GM12891 (cell line): ENCODE results near the gene ATP2B2.

Experiments used
- PAX5 ChIP-seq: IDR thresholded peaks from 2 replicates; pipeline ENCODE4 v1.6.1; 2011; ENCODE audit warnings: low read length, moderate library complexity, mild to moderate bottlenecking; ENCODE audit not compliant: insufficient read depth, severe bottlenecking
- POLR2A ChIP-seq: IDR thresholded peaks from 2 replicates; pipeline ENCODE4 v1.6.1; 2011; ENCODE audit warnings: low read depth, low read length, control low read depth
- POLR2AphosphoS5 ChIP-seq: IDR thresholded peaks from 2 replicates; pipeline ENCODE4 v1.6.1; 2011; ENCODE audit warnings: low read depth, low read length, control low read depth
- POU2F2 ChIP-seq: IDR thresholded peaks from 2 replicates; pipeline ENCODE4 v1.6.1; 2011; ENCODE audit warnings: low read depth, mild to moderate bottlenecking, control low read depth, low read length, moderate library complexity
- SPI1 ChIP-seq: IDR thresholded peaks from 2 replicates; pipeline ENCODE4 v1.6.1; 2011; ENCODE audit warnings: low read depth, low read length, control low read depth
- TAF1 ChIP-seq: IDR thresholded peaks from 2 replicates; pipeline ENCODE4 v1.6.1; 2011; ENCODE audit warnings: low read depth, low read length, control low read depth

DNA sequence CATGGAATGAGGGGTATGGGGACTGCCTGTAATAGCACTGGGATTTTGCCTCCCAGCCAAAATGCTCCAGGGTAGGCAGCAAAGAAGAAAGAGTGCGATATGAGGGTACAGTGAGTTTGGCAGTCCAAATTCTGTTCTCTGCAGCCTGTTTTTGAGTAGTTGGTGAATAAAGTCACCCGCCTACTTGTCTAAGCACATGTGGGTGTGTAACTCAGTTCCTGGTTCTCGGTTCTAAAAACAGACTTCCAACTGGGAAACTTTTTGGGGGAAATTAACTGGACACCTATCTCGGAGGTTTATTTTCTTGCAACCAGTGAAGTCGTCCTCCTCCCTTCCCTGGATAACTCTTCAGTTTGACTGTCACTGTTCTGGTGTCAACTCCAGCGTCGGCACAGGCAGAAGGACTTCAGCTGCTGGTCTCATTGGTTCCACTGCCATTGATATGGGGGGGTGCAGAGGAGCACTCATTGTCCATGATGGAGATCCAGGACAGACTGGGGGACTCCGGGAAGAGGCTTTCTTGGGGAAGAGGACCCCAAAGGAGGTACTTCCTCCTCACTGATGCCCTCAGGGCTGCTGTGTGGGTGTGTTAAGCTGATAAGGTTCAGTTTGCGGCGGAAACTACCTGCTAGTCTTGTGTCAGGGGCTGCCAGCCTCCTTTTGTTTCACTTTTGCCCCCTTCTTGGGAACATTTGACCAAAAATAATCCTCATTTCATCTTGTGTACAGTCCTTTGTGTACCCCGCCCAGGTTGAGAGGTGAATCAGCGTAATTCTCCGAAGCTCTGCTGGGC, 225.8 kb downstream of the ATP2B2 start:
- no peak for TF ChIP-seq POLR2A
- TF ChIP-seq POLR2AphosphoS5, result no peak
- no peak for TF ChIP-seq POU2F2
- TF ChIP-seq TAF1, result no peak
- no peak for TF ChIP-seq SPI1
- no peak for TF ChIP-seq PAX5
